ENCODE data around the gene CRIM1. TPM values are rescaled to one million over a fixed set of nuclear protein-coding genes. Genes with fewer than 3 reads are reported as not detected.
"Not testable (repeated sequence)": the region's sequence is repeated elsewhere in the genome, so short reads cannot be mapped to it uniquely, and the experiment has no call there.

The CRIM1 gene, protein sequence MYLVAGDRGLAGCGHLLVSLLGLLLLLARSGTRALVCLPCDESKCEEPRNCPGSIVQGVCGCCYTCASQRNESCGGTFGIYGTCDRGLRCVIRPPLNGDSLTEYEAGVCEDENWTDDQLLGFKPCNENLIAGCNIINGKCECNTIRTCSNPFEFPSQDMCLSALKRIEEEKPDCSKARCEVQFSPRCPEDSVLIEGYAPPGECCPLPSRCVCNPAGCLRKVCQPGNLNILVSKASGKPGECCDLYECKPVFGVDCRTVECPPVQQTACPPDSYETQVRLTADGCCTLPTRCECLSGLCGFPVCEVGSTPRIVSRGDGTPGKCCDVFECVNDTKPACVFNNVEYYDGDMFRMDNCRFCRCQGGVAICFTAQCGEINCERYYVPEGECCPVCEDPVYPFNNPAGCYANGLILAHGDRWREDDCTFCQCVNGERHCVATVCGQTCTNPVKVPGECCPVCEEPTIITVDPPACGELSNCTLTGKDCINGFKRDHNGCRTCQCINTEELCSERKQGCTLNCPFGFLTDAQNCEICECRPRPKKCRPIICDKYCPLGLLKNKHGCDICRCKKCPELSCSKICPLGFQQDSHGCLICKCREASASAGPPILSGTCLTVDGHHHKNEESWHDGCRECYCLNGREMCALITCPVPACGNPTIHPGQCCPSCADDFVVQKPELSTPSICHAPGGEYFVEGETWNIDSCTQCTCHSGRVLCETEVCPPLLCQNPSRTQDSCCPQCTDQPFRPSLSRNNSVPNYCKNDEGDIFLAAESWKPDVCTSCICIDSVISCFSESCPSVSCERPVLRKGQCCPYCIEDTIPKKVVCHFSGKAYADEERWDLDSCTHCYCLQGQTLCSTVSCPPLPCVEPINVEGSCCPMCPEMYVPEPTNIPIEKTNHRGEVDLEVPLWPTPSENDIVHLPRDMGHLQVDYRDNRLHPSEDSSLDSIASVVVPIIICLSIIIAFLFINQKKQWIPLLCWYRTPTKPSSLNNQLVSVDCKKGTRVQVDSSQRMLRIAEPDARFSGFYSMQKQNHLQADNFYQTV
- 264 TPM for polyA plus RNA-seq (2013, experiment 1 of 2; ENCODE audit: insufficient read length)
- polyA plus RNA-seq (2013, experiment 2 of 2; ENCODE audit: insufficient read length), result 482 TPM

DNA sequence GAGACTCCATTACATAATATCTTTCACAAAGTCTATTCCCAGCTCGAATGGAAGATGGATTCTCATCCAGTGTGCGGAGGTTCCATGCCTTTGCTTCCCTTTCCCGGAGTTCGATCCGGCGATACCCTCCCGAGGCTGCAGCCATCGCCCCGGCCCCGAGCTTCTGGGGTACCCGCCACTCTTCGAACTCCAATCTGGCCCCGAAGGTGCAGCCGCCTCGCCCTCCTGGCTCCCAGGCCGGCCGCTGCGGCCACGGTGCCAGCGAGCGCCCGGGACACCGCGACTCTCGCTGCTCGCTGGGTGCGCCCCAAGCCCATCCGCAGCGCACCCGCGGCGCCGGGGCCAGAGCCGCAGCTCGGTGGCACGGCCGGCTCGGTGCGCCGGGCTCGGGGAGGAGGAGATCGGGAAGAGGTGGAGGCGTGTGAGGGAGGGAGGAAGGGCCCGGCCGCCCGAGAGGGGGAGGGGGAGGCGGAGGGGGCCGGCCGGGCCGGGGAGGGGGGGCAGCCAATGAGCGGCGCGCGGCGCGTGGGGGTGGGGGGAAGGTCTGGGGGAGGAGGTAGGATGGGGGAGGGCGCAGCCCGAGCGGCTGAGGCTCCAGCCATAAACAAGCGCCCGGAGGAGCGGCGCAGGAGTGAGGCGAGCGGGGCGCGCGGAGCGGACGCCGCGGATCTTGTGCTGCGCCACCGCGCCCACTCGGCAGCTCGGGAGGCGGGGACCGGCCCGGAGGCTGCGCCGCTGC, at the start of gene CRIM1:
CRIM1 (plus strand) TSS at position 628 of the 739 bp plus-strand sequence. CDS start 515 bp downstream, outside the sequence.
- peak; percentile 93 for DNase-seq

DNA sequence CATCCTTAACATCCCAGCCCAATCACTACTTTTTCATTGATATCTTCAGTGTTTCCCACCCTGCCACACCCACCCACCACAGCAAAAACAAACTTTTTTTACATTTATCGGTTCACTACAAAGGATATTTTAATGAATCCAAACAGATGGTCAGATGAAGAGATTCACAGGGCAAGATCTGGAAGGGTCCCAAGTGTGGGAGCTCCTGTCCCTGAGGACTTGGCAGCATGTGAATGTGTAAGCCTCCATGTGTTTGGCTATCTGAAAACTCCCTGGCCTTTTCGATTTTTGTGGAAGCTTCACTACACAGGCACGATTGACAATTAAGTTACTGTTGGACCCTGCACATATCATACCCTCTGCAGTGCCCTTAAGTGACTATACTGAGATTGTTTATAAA, 48.1 kb upstream of the CRIM1 start:
- no peak for DNase-seq

GRCh38 chr2:36310444-36310843, 45.1 kb upstream of the CRIM1 start:
- not testable (repeated sequence) for DNase-seq

DNA sequence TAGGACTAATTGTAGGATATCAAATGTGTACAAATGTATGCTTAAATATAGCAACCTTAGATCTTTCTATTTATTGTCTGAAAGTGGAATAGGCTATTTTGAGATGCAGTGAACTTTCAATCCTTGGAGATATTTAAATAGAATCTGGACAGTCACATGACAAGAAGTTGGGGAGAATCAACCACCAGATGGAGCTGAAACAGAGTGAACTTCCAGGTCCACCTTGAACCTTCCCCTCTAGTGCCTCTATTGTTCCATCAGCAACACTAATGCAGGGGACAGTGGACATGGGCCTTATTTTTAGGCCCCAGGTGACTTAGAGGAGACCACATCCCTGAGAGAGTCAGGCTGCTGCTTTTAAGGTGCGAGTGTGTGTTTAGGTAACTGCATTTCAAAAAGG, 37.0 kb upstream of the CRIM1 start:
- no peak for DNase-seq

DNA sequence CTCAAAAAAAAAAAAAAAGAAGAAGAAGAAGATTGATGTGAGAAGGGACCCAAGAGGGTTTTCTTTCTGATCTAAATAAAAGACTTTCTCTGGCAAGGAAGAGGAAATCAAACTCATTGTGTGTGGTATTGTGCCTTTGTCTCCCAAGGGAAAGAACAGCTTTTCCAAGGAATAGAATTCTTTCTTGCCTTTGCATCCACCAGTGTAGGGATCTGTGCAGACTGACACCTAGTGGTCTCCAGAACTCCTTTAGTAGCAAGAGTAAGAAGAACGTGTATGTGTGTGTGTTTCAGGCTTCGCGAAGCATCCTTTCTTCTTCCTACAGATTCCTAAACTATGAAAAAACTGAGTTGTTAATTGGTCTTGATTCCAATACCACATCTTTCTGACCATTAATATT, 33.5 kb upstream of the CRIM1 start:
- DNase-seq, result peak; percentile 66

- no peak for DNase-seq
These were observed 29.3 kb upstream of the CRIM1 start for GRCh38 chr2:36326286-36326685.

DNA sequence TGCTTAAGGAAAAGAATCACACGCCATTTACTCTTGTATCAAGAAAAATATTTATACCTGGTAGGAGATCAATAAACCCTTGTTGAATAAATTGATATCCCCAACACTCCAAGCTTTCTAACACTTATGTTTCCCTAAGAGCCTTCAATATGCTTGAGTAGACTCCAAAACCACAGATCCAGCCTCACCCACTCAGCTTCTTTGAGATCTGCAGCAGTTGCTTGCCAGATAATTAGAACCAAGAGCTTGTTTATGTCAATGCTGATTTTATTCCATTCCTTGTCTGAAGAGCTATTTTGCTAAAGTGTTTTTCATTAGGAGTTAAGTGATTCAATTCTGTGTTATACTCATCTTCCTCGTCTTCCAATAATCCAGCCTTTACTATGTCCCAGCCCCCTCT, 26.3 kb upstream of the CRIM1 start:
- DNase-seq, result no peak

- peak; percentile 85 for DNase-seq
These were observed 25.7 kb upstream of the CRIM1 start for GRCh38 chr2:36329746-36330472.

DNA sequence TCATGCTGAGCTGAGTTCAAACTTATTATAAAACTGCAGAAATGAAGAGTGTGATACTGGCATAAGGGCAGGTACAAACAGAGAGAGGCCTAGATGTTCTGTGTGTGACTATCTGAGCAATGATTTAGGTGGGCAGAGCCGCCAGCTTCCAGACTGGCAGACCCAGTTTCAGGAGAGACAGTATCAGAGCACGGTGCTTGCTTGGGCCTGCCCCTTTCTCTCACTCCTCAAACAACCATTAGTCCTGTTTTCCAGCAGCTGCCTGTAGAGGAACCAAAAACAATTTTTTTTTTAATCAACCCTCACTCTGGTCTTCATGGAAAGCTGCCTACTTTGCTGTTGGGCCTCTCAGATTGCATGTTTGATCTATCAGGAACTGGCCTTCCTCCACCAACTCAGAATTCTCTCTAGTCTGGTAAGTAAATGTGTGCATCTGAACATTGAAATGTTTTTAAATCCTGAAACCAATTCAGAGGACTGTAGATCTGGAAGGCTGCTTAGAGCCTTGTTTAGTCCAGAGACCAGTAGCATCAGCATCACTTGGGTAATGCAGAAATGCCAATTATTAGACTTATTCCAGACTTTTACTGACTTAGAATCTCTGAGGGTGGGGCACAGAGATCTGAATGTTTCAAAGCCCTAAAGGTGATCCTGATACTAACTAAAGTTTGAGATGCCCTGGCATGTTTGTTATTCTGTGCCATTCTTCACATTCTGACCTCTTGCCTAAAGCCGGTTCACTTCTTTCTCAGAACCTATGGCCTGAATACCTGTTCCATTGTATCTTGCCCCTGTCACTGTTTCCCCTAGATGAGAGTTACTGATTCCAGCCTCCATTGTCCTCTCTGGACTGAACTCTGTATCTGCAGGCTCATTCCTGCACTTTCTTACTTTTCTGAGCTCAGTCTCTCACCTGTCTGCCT, 24.8 kb upstream of the CRIM1 start:
- no peak for DNase-seq

- DNase-seq, result no peak
These were observed 22.1 kb upstream of the CRIM1 start for GRCh38 chr2:36333350-36334012.

DNA sequence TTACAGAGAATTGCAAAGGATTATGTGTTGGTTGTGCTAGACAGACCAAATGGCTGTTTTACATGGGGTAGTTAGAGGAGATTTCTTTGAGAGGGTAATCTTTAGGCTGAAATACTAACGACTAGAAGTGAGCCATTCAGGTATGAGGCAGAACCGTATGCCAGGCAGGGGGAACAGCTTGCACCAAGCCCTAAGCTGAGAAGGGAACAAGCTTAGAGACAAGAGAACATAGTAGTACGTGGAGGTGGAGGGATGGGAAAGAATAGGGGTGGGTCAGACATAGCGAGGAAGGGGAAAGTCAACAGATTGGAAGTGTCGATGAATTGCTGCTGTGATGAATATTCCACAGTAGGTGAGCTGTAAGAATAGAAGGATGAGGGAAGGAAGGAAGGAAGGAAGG, 20.0 kb upstream of the CRIM1 start:
- no peak for DNase-seq

- no peak for DNase-seq
These were observed 19.3 kb upstream of the CRIM1 start for GRCh38 chr2:36336321-36336720.

GRCh38 chr2:36337354-36337753, 18.2 kb upstream of the CRIM1 start:
- no peak for DNase-seq

- DNase-seq, result no peak
These were observed 17.3 kb upstream of the CRIM1 start for GRCh38 chr2:36338124-36338826.

- peak; percentile 88 for DNase-seq
These were observed 16.8 kb upstream of the CRIM1 start for GRCh38 chr2:36338827-36339145.

DNA sequence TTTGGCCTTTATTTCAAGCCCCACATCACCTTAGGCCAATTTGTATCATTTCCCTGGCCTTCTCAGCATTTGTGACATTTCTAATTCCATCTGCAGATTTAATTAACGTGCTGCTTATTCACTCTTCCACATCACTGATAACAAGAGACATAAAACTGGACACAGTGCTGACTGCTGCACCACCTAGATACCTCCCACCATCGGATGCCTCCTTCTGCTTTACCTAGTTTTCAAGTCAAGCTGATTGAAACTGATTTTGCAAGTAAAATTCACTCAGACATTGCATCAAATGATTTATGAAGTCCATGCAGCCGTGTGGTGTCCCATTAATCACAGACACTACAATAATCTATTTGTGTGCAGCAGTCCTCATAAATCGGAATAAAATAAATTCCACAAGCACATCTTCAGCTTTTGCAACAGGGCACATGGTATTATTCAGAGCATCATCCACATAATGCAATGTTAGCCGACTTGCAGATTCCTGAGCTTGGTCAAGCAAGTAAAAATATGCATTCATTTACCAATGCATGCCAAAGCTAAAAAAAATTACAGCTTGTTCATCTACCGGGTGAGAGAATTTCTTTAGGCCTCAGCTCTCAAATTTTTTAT, 15.9 kb upstream of the CRIM1 start:
- peak; percentile 75 for DNase-seq

DNA sequence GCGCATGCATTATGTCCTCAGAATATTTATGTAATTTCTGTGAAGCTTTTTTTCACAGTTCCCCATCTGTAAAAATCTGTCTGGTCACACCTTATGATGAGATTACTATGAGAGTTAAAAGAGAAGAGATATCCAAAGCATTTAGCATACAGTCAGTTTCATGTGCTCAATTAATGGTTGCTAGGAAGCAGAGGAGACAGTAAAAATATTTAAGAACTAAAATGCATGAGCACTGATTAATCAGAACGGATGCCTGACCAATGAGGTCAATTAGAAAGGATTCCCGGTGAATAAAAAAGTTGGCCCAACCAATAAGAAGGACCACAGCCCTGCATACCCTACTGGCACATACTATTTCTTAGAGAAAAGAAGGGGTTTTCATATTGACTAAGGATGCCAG, 12.0 kb upstream of the CRIM1 start:
- DNase-seq, result peak; percentile 65

- no peak for DNase-seq
These were observed 6.9 kb upstream of the CRIM1 start for GRCh38 chr2:36348721-36349120.

GRCh38 chr2:36351291-36351690, 4.3 kb upstream of the CRIM1 start:
- DNase-seq, result no peak
